Thyroid gland (tissue), 4 donors: ENCODE data around the gene SMIM30. TPM values are rescaled to one million over a fixed set of nuclear protein-coding genes. Genes with fewer than 3 reads are reported as not detected.

Experiments
- DNase-seq, 2 donors: peaks; one replicate each; pipeline ENCODE4 v3.0.0-alpha.2; 2019
- H3K27ac ChIP-seq, 3 donors: fragments of 200-600 bp; sonication (generic); 1 replicate in 2 of 3; 2 replicates in 1 of 3; pipeline ENCODE4 v1.5.1; 2016 to 2019; ENCODE audit warnings: mild to moderate bottlenecking in 1 of 3, moderate library complexity in 1 of 3
- H3K27me3 ChIP-seq: fragments of 200-600 bp; sonication (generic); one replicate; pipeline ENCODE4 v1.5.1; 2019
- H3K36me3 ChIP-seq, 2 donors: fragments of 200-600 bp; sonication (generic); one replicate each; pipeline ENCODE4 v1.5.1; 2016 to 2019
- H3K4me1 ChIP-seq, 2 donors: fragments of 200-600 bp; sonication (generic); one replicate each; pipeline ENCODE4 v1.5.1; 2017 to 2019
- H3K4me3 ChIP-seq, 3 donors: fragments of 200-600 bp; sonication (generic); replicated peaks in 1 of 3; 1 replicate in 2 of 3; 2 replicates in 1 of 3; pipeline ENCODE4 v1.5.1; 2016; ENCODE audit warnings: mild to moderate bottlenecking in 1 of 3
- H3K9me3 ChIP-seq: fragments of 200-600 bp; sonication (generic); one replicate; pipeline ENCODE4 v1.5.1; 2017
- POLR2A ChIP-seq, 2 donors: fragments of 450-650 bp; IDR thresholded peaks; one replicate each; pipeline ENCODE4 v1.6.1; 2017; ENCODE audit warnings: antibody characterized with exemption in 2 of 2, mild to moderate bottlenecking in 2 of 2, moderate library complexity in 1 of 2
- WGBS, 2 donors: methylation state at CpG; one replicate each; pipeline ENCODE4 v1.1.5; 2017; 5-methylcytosine and 5-hydroxymethylcytosine counted together
- intact Hi-C: fragments of 100-400 bp; cut with DNase I; formaldehyde crosslinking; loops from one replicate; pipeline ENCODE4 v1.15.1; 2023
- total RNA-seq, 4 donors: library from RNA; depleted of rRNA; stranded (reverse); fragments of >200 nt; gene quantifications; one replicate each; pipeline ENCODE4 v1.2.3, GENCODE V29; 2016
- TF ChIP-seq, protein P1 (sequence below), 6 experiments: fragments of 200-600 bp in 3 of 6; fragments of 450-650 bp in 3 of 6; sonication (generic) in 3 of 6; IDR thresholded peaks; one replicate each; pipeline ENCODE4 v1.5.1; 2016 to 2019; ENCODE audit warnings: antibody characterized with exemption in 6 of 6, mild to moderate bottlenecking in 2 of 6, inconsistent platforms in 1 of 6, moderate library complexity in 1 of 6

Gene SMIM30
- total RNA-seq, 4 donors from 2014 or later = 56.3 to 80.9 (median 70.5) TPM

DNA sequence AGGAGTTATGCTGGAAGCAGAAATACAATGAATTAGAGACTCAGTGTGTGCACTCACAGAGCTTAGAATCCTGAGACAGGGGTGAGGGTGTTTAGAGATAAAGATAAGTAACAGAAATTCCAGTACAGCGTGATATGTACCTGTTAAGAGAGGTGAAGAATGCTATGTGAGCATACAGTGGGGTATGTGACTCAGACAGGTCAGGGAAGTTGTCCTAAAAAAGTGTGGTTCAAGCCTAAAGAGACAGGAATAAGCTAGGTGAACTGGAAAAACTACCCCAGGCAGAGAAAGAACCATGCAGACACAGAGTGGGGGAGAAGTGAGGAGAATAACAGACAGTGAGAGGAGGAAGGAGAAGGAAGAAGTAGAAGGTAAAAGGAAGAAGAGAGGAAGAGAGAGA is 8.6 kb downstream of the SMIM30 start:
- WGBS, 2 donors = 31 to 56% methylated on average over 1 of the region's 1 CpG
- H3K9me3 ChIP-seq = no peaks in the 10 kb centered on the region
- H3K27me3 ChIP-seq = no peaks in the 10 kb centered on the region
- no peak for TF ChIP-seq POLR2A (IDR thresholded peaks at IDR 0.05)
- TF ChIP-seq, protein P1, sequence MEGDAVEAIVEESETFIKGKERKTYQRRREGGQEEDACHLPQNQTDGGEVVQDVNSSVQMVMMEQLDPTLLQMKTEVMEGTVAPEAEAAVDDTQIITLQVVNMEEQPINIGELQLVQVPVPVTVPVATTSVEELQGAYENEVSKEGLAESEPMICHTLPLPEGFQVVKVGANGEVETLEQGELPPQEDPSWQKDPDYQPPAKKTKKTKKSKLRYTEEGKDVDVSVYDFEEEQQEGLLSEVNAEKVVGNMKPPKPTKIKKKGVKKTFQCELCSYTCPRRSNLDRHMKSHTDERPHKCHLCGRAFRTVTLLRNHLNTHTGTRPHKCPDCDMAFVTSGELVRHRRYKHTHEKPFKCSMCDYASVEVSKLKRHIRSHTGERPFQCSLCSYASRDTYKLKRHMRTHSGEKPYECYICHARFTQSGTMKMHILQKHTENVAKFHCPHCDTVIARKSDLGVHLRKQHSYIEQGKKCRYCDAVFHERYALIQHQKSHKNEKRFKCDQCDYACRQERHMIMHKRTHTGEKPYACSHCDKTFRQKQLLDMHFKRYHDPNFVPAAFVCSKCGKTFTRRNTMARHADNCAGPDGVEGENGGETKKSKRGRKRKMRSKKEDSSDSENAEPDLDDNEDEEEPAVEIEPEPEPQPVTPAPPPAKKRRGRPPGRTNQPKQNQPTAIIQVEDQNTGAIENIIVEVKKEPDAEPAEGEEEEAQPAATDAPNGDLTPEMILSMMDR (IDR thresholded peaks at IDR 0.05) = no peak
- no peak for DNase-seq
- no peak overlapping the region for H3K4me3 ChIP-seq
- H3K4me1 ChIP-seq = no peaks in the 10 kb centered on the region
- no peaks in the 10 kb centered on the region for H3K36me3 ChIP-seq
- intact Hi-C loops = no loop called here
- no peak overlapping the region for H3K27ac ChIP-seq

DNA sequence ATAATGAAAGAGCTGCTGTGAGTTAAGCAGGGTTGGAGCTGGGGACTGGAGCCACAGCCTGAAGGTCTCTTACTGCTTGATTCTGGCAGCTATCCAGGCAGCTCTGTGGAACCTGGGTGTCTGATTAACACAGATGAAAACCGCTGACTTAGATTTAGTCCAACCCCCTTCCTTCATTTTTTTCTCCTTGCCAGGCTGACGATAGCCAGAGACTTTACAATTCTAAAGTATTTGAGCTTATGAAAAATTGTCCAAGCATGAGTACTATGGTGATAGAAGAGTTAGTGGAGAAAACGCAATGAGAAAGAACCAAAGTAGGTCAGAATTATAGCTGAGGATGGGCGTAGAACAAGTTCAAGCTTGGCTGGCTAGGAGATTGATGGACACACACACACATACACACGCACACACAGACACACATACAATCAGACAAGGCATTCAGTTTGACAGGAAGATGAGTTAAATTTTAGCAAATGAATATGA is 18.2 kb downstream of the SMIM30 start:
- no peaks in the 10 kb centered on the region for H3K36me3 ChIP-seq
- H3K27ac ChIP-seq = peak overlapping the region in 1 of 3 donors; percentile 12
- no peak for TF ChIP-seq POLR2A (IDR thresholded peaks at IDR 0.05)
- TF ChIP-seq, protein P1 (IDR thresholded peaks at IDR 0.05) = no peak
- intact Hi-C loops = no loop called here
- H3K9me3 ChIP-seq = no peaks in the 10 kb centered on the region
- H3K4me3 ChIP-seq = no peak overlapping the region
- 35 to 36% methylated on average over 5 of the region's 5 CpGs for WGBS, 2 donors
- DNase-seq = peak; percentile 77 to 79
- no peaks in the 10 kb centered on the region for H3K27me3 ChIP-seq
- H3K4me1 ChIP-seq = peaks cover 3 to 4% of the 10 kb centered on the region in 2 donors

DNA sequence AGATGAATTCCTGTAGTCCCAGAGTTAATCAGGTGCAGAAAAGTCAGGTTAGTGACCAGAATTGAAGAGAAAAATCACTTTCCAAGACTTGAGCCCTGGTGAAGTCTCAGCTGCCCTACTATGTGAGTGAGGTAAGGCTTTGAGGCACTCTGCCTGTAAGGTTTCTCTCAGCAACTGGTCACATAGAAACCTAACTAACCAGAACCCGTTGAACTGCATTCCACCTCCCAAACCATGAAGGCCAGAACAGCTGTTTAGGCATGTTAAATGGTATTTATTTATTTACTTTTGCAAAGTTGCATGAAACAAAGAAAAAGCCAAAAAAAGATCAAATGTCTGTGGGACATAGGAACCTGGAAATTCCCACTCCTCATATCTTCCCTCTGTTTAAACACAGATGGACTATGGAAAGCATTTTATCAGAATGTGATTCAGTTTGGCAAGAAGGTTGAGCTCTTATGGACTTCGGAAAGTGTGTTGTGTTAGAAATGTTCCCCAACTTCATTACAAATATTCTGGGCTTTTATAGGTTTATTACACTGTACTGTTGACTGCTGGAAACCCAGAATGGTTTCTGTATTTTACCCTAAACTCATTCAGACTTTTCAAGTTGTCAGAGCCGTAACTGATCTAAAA is 19.0 kb downstream of the SMIM30 start:
- WGBS, 2 donors = 41 to 45% methylated on average over 3 of the region's 3 CpGs
- no peak overlapping the region for H3K4me3 ChIP-seq
- no peaks in the 10 kb centered on the region for H3K36me3 ChIP-seq
- TF ChIP-seq, protein P1 (IDR thresholded peaks at IDR 0.05) = no peak
- TF ChIP-seq POLR2A (IDR thresholded peaks at IDR 0.05) = no peak
- H3K9me3 ChIP-seq = no peaks in the 10 kb centered on the region
- intact Hi-C loops = no loop called here
- no peaks in the 10 kb centered on the region for H3K27me3 ChIP-seq
- DNase-seq = peak; percentile 11 to 28
- H3K27ac ChIP-seq = peak overlapping the region in 1 of 3 donors; percentile 12
- H3K4me1 ChIP-seq = peaks cover 3 to 4% of the 10 kb centered on the region in 2 donors

DNA sequence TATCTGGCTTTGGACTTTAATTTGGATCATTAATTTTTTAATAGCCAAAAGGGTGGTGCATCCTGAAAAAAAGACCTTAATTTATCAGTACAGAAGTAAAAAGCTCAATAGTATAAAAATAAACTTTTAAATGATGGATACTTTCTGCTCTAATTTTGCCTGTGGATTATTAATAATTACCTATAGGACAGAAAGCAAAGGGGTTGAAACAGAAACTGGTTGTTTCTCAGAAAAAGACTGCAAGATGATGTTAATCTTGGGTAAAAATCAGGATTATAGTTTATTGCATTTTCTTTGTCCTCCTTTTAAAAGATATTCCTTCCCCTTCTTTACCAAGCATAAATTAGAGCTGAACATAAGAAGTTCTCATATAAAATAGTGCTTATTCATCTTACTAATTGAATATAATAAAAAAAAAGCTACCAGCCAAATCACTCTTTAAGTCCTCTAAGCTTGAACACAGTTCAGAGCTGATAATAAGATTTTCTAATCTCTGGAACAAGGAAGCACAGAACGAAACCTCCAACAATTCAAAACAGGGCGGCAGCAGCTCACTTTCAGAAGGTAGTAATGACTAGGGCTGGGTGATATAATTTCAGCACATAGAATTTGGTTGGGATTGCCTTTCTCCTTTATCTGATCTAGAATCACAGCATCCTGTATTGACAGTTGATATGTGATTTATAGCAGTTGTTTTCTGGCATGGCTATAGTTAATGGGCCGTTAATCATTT is 23.7 kb downstream of the SMIM30 start:
- no peak for DNase-seq
- 91 to 94% methylated on average over 3 of the region's 3 CpGs for WGBS, 2 donors
- H3K9me3 ChIP-seq = no peaks in the 10 kb centered on the region
- H3K4me3 ChIP-seq = no peak overlapping the region
- peaks cover 2 to 4% of the 10 kb centered on the region in 2 donors for H3K4me1 ChIP-seq
- H3K36me3 ChIP-seq = no peaks in the 10 kb centered on the region
- intact Hi-C loops = no loop called here
- TF ChIP-seq, protein P1 (IDR thresholded peaks at IDR 0.05) = no peak
- TF ChIP-seq POLR2A (IDR thresholded peaks at IDR 0.05) = no peak
- H3K27ac ChIP-seq = no peak overlapping the region
- no peaks in the 10 kb centered on the region for H3K27me3 ChIP-seq

DNA sequence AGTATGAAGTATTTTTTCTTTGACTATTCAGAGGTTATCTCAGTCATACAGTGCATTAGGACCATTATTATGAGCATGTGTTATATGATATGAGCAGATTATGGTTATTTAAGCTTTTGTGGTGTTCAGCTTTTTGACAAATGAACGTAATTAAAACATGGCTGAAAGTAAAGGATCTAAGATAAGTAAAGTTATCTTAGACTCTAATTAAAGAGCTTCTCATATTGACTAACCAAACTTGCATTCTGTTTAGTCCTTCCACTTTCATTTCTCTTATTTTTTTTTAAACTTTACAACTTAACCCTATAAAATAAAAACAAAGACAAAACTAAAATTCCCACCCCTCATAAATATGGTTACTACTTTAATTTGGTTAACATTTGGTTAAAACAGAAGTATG is 24.8 kb downstream of the SMIM30 start:
- no peaks in the 10 kb centered on the region for H3K27me3 ChIP-seq
- intact Hi-C loops = no loop called here
- H3K4me3 ChIP-seq = no peak overlapping the region
- H3K4me1 ChIP-seq = no peaks in the 10 kb centered on the region
- H3K27ac ChIP-seq = no peak overlapping the region
- 81 to 91% methylated on average over 1 of the region's 1 CpG for WGBS, 2 donors
- H3K9me3 ChIP-seq = no peaks in the 10 kb centered on the region
- no peaks in the 10 kb centered on the region for H3K36me3 ChIP-seq
- no peak for TF ChIP-seq POLR2A (IDR thresholded peaks at IDR 0.05)
- TF ChIP-seq, protein P1 (IDR thresholded peaks at IDR 0.05) = no peak
- no peak for DNase-seq
